AG09319 (cell line): ENCODE results near the gene SIAH3.

Experiments used
- DNase-seq: peaks from one replicate; pipeline ENCODE4 v3.0.0-alpha.2; 2010; ENCODE audit warnings: low read depth; ENCODE audit errors: extremely low read depth
- TF ChIP-seq, protein P1 (sequence below): IDR thresholded peaks from 2 replicates; pipeline ENCODE4 v1.5.1; 2011; ENCODE audit warnings: low read depth, mild to moderate bottlenecking, inconsistent platforms, low read length, moderate library complexity

Gene SIAH3

GRCh38 chr13:45752510-45752909, 99.0 kb downstream of the SIAH3 start:
- TF ChIP-seq, protein P1, sequence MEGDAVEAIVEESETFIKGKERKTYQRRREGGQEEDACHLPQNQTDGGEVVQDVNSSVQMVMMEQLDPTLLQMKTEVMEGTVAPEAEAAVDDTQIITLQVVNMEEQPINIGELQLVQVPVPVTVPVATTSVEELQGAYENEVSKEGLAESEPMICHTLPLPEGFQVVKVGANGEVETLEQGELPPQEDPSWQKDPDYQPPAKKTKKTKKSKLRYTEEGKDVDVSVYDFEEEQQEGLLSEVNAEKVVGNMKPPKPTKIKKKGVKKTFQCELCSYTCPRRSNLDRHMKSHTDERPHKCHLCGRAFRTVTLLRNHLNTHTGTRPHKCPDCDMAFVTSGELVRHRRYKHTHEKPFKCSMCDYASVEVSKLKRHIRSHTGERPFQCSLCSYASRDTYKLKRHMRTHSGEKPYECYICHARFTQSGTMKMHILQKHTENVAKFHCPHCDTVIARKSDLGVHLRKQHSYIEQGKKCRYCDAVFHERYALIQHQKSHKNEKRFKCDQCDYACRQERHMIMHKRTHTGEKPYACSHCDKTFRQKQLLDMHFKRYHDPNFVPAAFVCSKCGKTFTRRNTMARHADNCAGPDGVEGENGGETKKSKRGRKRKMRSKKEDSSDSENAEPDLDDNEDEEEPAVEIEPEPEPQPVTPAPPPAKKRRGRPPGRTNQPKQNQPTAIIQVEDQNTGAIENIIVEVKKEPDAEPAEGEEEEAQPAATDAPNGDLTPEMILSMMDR, result no peak
- no peak for DNase-seq

DNA sequence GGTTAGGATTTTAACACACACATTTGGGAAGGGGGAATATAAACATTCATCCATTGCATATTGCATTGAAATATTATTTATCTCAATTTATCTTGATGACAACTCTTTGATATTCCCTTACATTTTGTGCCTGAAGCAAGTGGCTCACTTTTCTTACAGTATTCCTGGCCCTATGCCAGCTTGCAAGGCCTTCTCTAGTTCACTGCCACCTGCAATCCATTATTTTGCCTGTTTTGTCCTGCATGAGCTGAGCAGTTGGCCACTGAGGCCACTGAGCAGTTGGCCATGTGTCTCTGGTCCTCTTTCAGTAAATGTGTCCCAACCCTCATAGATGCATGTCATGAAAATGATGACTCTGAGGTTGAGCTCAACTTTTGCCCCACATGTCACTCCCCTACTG, 99.7 kb downstream of the SIAH3 start:
- TF ChIP-seq, protein P1, result no peak
- no peak for DNase-seq

DNA sequence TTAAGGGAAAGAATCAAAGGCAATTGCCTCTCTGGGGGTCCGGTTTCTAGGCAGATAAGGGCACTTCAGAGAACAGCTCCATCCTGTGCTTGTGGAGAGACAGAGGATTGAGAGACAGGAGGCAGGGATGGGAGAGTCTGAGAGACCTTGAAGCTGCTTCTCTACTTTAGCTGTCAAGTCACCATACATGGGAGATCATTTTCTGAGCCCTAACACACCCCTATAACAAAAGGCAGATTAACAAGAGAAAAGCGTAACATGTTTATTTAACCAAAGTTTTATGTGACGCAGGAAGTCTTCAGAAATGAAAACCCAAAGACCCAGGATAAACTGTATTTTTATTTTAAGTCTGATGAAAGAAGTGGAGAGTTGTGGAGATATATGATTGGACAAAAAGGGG, 101.0 kb downstream of the SIAH3 start:
- TF ChIP-seq, protein P1, result no peak

GRCh38 chr13:45748941-45749759, 102.4 kb downstream of the SIAH3 start:
- DNase-seq, result no peak

More for the DNA sequence above, 101.0 kb downstream of the SIAH3 start:
- DNase-seq, result no peak

DNA sequence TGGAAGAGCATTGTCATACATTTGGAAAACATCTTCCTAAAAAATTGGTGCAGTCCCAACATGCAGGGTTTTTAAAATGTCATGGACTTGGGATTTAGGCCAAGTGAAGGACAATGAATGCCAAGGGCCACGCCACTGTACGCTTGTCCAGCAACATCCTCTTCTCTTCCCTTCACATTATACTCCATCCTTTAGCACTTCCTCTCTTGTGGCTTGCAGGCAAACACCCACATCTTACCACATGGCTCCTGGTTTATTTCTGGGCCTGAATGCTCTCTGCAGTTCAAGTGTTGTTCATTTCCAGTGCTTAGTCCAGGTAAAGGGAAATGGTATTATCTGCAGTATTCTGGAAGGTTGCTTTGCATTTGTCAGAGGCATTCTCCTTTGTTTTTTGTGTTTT, 104.5 kb downstream of the SIAH3 start:
- no peak for DNase-seq
- TF ChIP-seq, protein P1, result no peak

More at GRCh38 chr13:45748941-45749759, 102.4 kb downstream of the SIAH3 start:
- TF ChIP-seq, protein P1, result no peak

- DNase-seq, result no peak
- TF ChIP-seq, protein P1, result no peak
These were observed 106.6 kb downstream of the SIAH3 start for GRCh38 chr13:45744979-45745378.

- DNase-seq, result no peak
- TF ChIP-seq, protein P1, result no peak
These were observed 108.6 kb downstream of the SIAH3 start for GRCh38 chr13:45742985-45743384.
